H1 (cell line): ENCODE measurements around the gene TNRC6B. TPM values are rescaled to one million over a fixed set of nuclear protein-coding genes. Genes with fewer than 3 reads are reported as not detected.

Experiments used
- CTCF ChIA-PET: fragments of 300-600 bp; sonication (Branson Sonifier 250); formaldehyde crosslinking; loops from one replicate; lab custom pipeline; 2021; ENCODE audit not compliant: partially characterized antibody; lab: Charles Lee
- POLR2A ChIA-PET: fragments of 300-600 bp; sonication (Branson Sonifier 250); formaldehyde crosslinking; loops from one replicate; lab custom pipeline; 2021; ENCODE audit warnings: inconsistent platforms; ENCODE audit not compliant: partially characterized antibody; lab: Charles Lee
- DNase-seq, 2 experiments: peaks; one replicate each; pipeline versions ENCODE4 v3.0.0 to v3.0.0-alpha.2; 2010 to 2022; ENCODE audit warnings: low spot score in 2 of 2, low read depth in 1 of 2, mixed read lengths in 1 of 2
- FAIRE-seq: peaks from 2 replicates; lab custom pipeline; 2011; peaks lifted over from hg19 to GRCh38; lab: Jason Lieb, UNC
- H2AFZ ChIP-seq: 2 replicates; pipeline ENCODE4 v1.8.1; 2012; ENCODE audit warnings: low read length, inconsistent platforms
- H2AK5ac ChIP-seq: 2 replicates; pipeline ENCODE4 v1.6.1; 2013; ENCODE audit warnings: low read depth, low read length
- H2BK120ac ChIP-seq: replicated peaks from 2 replicates; pipeline ENCODE3; 2013; ENCODE audit warnings: low read depth, low read length, inconsistent platforms
- H2BK12ac ChIP-seq: 2 replicates; pipeline ENCODE4 v1.6.1; 2013; ENCODE audit warnings: low read depth, low read length
- H2BK15ac ChIP-seq: 2 replicates; pipeline ENCODE4 v1.6.1; 2013; ENCODE audit warnings: low read length
- H2BK20ac ChIP-seq: 2 replicates; pipeline ENCODE4 v1.6.1; 2013; ENCODE audit warnings: low read length
- H2BK5ac ChIP-seq: 2 replicates; pipeline ENCODE4 v1.6.1; 2013; ENCODE audit warnings: low read depth, low read length
- H3K14ac ChIP-seq: 2 replicates; pipeline ENCODE4 v1.6.1; 2013; ENCODE audit warnings: inconsistent platforms; ENCODE audit not compliant: insufficient read length
- H3K18ac ChIP-seq: 2 replicates; pipeline ENCODE4 v1.6.1; 2013; ENCODE audit warnings: low read length; ENCODE audit errors: extremely low read depth
- H3K23ac ChIP-seq: 2 replicates; pipeline ENCODE4 v1.6.1; 2013; ENCODE audit warnings: inconsistent platforms; ENCODE audit not compliant: insufficient read length
- H3K23me2 ChIP-seq: 2 replicates; pipeline ENCODE4 v1.6.1; 2013; ENCODE audit warnings: low read depth, low read length
- H3K27ac ChIP-seq: 2 replicates; pipeline ENCODE4 v1.6.1; 2011; ENCODE audit warnings: low read depth, low read length, inconsistent platforms
- H3K27me3 ChIP-seq, 4 experiments: replicated peaks in 1 of 4; 1 replicate in 1 of 4; 2 replicates in 3 of 4; pipeline versions ENCODE4 v1.6.1 to v1.8.1; 2011 to 2013; ENCODE audit warnings: low read length in 3 of 4, mild to moderate bottlenecking in 3 of 4, inconsistent platforms in 2 of 4, mixed read lengths in 2 of 4, moderate library complexity in 1 of 4; ENCODE audit not compliant: control insufficient read depth in 3 of 4, insufficient read depth in 3 of 4; ENCODE audit errors: extremely low read depth in 1 of 4
- H3K36me3 ChIP-seq, 4 experiments: 2 replicates each; pipeline versions ENCODE4 v1.6.1 to v1.8.1; 2011 to 2013; ENCODE audit warnings: mild to moderate bottlenecking in 4 of 4, low read length in 3 of 4, moderate library complexity in 2 of 4, control low read depth in 1 of 4, inconsistent platforms in 1 of 4; ENCODE audit not compliant: insufficient read depth in 4 of 4, control insufficient read depth in 2 of 4
- H3K4ac ChIP-seq: replicated peaks from 2 replicates; pipeline ENCODE3; 2013; ENCODE audit warnings: low read length, low read depth, mixed read lengths, inconsistent platforms; ENCODE audit not compliant: insufficient read length
- H3K4me1 ChIP-seq, 4 experiments: replicated peaks in 1 of 4; 1 replicate in 1 of 4; 2 replicates in 3 of 4; pipeline versions ENCODE4 v1.6.1 to v1.8.1; 2011 to 2013; ENCODE audit warnings: low read length in 3 of 4, inconsistent platforms in 2 of 4, mixed read lengths in 1 of 4; ENCODE audit not compliant: insufficient read depth in 4 of 4, control insufficient read depth in 3 of 4
- H3K4me2 ChIP-seq, 2 experiments: 2 replicates each; pipeline versions ENCODE4 v1.6.1 to v1.8.1; 2011 to 2013; ENCODE audit warnings: low read depth in 2 of 2, low read length in 2 of 2, control low read depth in 1 of 2, inconsistent platforms in 1 of 2, mild to moderate bottlenecking in 1 of 2; ENCODE audit not compliant: insufficient read depth in 1 of 2
- H3K4me3 ChIP-seq, 4 experiments: fragments of 200-600, 300-600 bp in 1 of 4; sonication (generic), shearing (Covaris generic), sonication (Bioruptor Twin) in 1 of 4; 2 replicates each; pipeline versions ENCODE4 v1.5.1 to v1.8.1; 2011 to 2016; ENCODE audit warnings: low read length in 4 of 4, low read depth in 3 of 4, control low read depth in 2 of 4, inconsistent platforms in 2 of 4, mild to moderate bottlenecking in 2 of 4, mixed read lengths in 1 of 4, moderate library complexity in 1 of 4; ENCODE audit not compliant: insufficient read depth in 2 of 4; ENCODE audit errors: extremely low read depth in 1 of 4
- H3K56ac ChIP-seq: replicated peaks from 2 replicates; pipeline ENCODE3; 2013; ENCODE audit warnings: low read depth, mild to moderate bottlenecking, mixed read lengths, low read length, inconsistent platforms; ENCODE audit not compliant: insufficient read length
- H3K79me1 ChIP-seq: 2 replicates; pipeline ENCODE4 v1.6.1; 2013; ENCODE audit warnings: low read depth, low read length, control low read depth
- H3K79me2 ChIP-seq, 2 experiments: 2 replicates each; pipeline versions ENCODE4 v1.6.1 to v1.8.1; 2012 to 2013; ENCODE audit warnings: low read length in 2 of 2, mild to moderate bottlenecking in 2 of 2, inconsistent platforms in 1 of 2; ENCODE audit not compliant: insufficient read depth in 2 of 2, control insufficient read depth in 1 of 2
- H3K9ac ChIP-seq, 4 experiments: replicated peaks in 1 of 4; 1 replicate in 1 of 4; 2 replicates in 3 of 4; pipeline versions ENCODE4 v1.6.1 to v1.8.1; 2011 to 2013; ENCODE audit warnings: low read depth in 3 of 4, low read length in 3 of 4, control low read depth in 2 of 4, mild to moderate bottlenecking in 2 of 4, moderate library complexity in 2 of 4, inconsistent platforms in 1 of 4; ENCODE audit errors: extremely low read depth in 1 of 4
- H3K9me3 ChIP-seq, 2 experiments: 2 replicates each; pipeline versions ENCODE4 v1.6.1 to v1.8.1; 2012 to 2013; ENCODE audit warnings: mild to moderate bottlenecking in 2 of 2, moderate library complexity in 2 of 2, control low read depth in 1 of 2, inconsistent platforms in 1 of 2, low read depth in 1 of 2, low read length in 1 of 2, mixed read lengths in 1 of 2; ENCODE audit not compliant: insufficient read depth in 2 of 2
- H4K20me1 ChIP-seq, 2 experiments: replicated peaks in 1 of 2; 2 replicates each; pipeline versions ENCODE3 to v1.8.1; 2011 to 2013; ENCODE audit warnings: inconsistent platforms in 2 of 2, low read length in 2 of 2, mild to moderate bottlenecking in 1 of 2; ENCODE audit not compliant: insufficient read depth in 2 of 2, control insufficient read depth in 1 of 2
- H4K5ac ChIP-seq: 2 replicates; pipeline ENCODE4 v1.6.1; 2013; ENCODE audit warnings: low read length, low read depth, mixed read lengths, inconsistent platforms; ENCODE audit not compliant: insufficient read length
- H4K8ac ChIP-seq: 2 replicates; pipeline ENCODE4 v1.8.0; 2013; ENCODE audit warnings: mild to moderate bottlenecking, moderate library complexity, low read length, inconsistent platforms; ENCODE audit not compliant: insufficient read depth; ENCODE audit errors: extremely low read depth
- H4K91ac ChIP-seq: replicated peaks from 2 replicates; pipeline ENCODE3; 2013; ENCODE audit warnings: low read length, mixed read lengths, inconsistent platforms; ENCODE audit not compliant: insufficient read length
- BCL11A ChIP-seq, 2 experiments: IDR thresholded peaks; one replicate each; pipeline ENCODE4 v1.6.1; 2011; ENCODE audit warnings: low read depth in 2 of 2, low read length in 2 of 2, mild to moderate bottlenecking in 2 of 2
- EZH2 ChIP-seq: fragments of 200-600 bp; sonication (generic); IDR thresholded peaks from 2 replicates; pipeline ENCODE4 v1.7.1; 2012; ENCODE audit warnings: low read depth, mild to moderate bottlenecking, moderate library complexity, low read length, inconsistent platforms; ENCODE audit not compliant: severe bottlenecking
- JUN ChIP-seq: IDR thresholded peaks from 2 replicates; pipeline ENCODE4 v1.6.1; 2011; ENCODE audit warnings: low read depth, mild to moderate bottlenecking, improper control_type of control experiment, low read length
- POLR2A ChIP-seq, 2 experiments: IDR thresholded peaks; 1 replicate in 1 of 2; 2 replicates in 1 of 2; pipeline ENCODE4 v1.6.1; 2011; ENCODE audit warnings: low read depth in 2 of 2, low read length in 2 of 2, mild to moderate bottlenecking in 2 of 2; ENCODE audit errors: control extremely low read depth in 1 of 2
- SP1 ChIP-seq: IDR thresholded peaks from 2 replicates; pipeline ENCODE4 v1.6.1; 2011; ENCODE audit warnings: low read depth, low read length
- SP2 ChIP-seq: IDR thresholded peaks from 2 replicates; pipeline ENCODE4 v1.6.1; 2012; ENCODE audit warnings: mild to moderate bottlenecking, low read length, inconsistent platforms
- TAF7 ChIP-seq: optimal IDR thresholded peaks from 2 replicates; pipeline ENCODE3; 2011; ENCODE audit warnings: low read depth, mild to moderate bottlenecking, inconsistent platforms, low read length, moderate library complexity, borderline replicate concordance
- TEAD4 ChIP-seq: IDR thresholded peaks from 2 replicates; pipeline ENCODE4 v1.6.1; 2012; ENCODE audit warnings: low read depth, low read length, inconsistent platforms, mixed read lengths
- WGBS, 2 experiments: shearing (Covaris generic) in 1 of 2; methylation state at CpG; one replicate each; pipeline versions ENCODE4 v1.1.6 to v1.1.7; 2013 to 2015; ENCODE audit warnings: low lambda C conversion rate in 2 of 2, mixed read lengths in 2 of 2, inconsistent platforms in 1 of 2, low coverage in 1 of 2, missing lambda C conversion rate in 1 of 2; ENCODE audit not compliant: insufficient replicate concordance in 2 of 2, insufficient coverage in 1 of 2, insufficient read length in 1 of 2; ENCODE audit errors: extremely low coverage in 1 of 2, missing lambda C conversion rate in 1 of 2; 5-methylcytosine and 5-hydroxymethylcytosine counted together
- polyA plus RNA-seq, 7 experiments: library from polyadenylated mRNA; depleted of rRNA in 3 of 7; stranded (reverse) in 5 of 7; unstranded in 2 of 7; fragments of >200 nt in 5 of 7; fragments of 200-250 nt in 2 of 7; gene quantifications; 1 replicate in 5 of 7; 2 replicates in 1 of 7; 4 replicates in 1 of 7; pipeline versions ENCODE4 v1.2.1 to v1.2.3, GENCODE V29; 2011 to 2013; ENCODE audit warnings: missing spikeins in 2 of 7, mixed read lengths in 2 of 7
- total RNA-seq: library from RNA; stranded (reverse); fragmentation: NEBNext Ultra II Directional; extraction: Animal tissue kit (Norgen Biotek cat#: 25700); gene quantifications from 2 replicates; pipeline ENCODE4 v1.2.1, GENCODE V29; 2021

Gene TNRC6B
- total and polyA plus RNA-seq, 2 of the 8 experiments (the other 6 are each of a cell fraction or from before 2014, with no cell fraction given), result 12.5 to 48.9 TPM

- Histone ChIP-seq H3K27me3 (no peaks in the 10 kb centered on the region), H4K5ac (no peak overlapping the region), H4K8ac (no peak overlapping the region; the same call in 1 of the 2 replicates), H3K23me2 (no peaks in the 10 kb centered on the region), H3K4me3 (no peak overlapping the region), H2BK15ac (no peak overlapping the region), H3K79me1 (no peaks in the 10 kb centered on the region), H3K18ac (no peak overlapping the region), H3K23ac (no peak overlapping the region), H3K14ac (no peak overlapping the region), H2BK120ac (no peak overlapping the region), H3K27ac (no peak overlapping the region), H2BK12ac (no peak overlapping the region), H2AK5ac (no peak overlapping the region), H4K91ac (no peak overlapping the region), H3K9me3 (no peaks in the 10 kb centered on the region), H2BK20ac (no peak overlapping the region), H4K20me1 (peaks cover 0 to 5% of the 10 kb centered on the region in 2 experiments), H3K36me3 (peaks cover 11 to 34% (median 23%) of the 10 kb centered on the region in 4 experiments), H3K9ac (no peak overlapping the region), H3K4me2 (no peak overlapping the region), H2AFZ (no peak overlapping the region), H3K56ac (no peak overlapping the region), H3K4ac (no peak overlapping the region), H3K79me2 (no peaks in the 10 kb centered on the region), H2BK5ac (no peak overlapping the region)
- 89% methylated on average over 19 of the region's 19 CpGs; no CpG with 5 or more reads in 1 of the 2 experiments for WGBS, 2 experiments
- CTCF ChIA-PET, result interaction anchor here (0.9 to 2.5 kb wide), 4 partner anchors 10 to 134 kb away, joined by 3 to 8 read pairs (median 5); no protein-coding TSS in a partner anchor
- peak; percentile 19 for FAIRE-seq
- POLR2A ChIA-PET, result interaction anchor here (0.9 to 3.3 kb wide), 5 partner anchors 8 to 280 kb away, joined by 3 to 21 read pairs (median 3); partner anchors contain the start of gene ADSL
- TF ChIP-seq SP2 (no peak), TEAD4 (no peak), JUN (no peak), BCL11A (IDR thresholded peaks at IDR 0.05; ENCODE audit: low read depth in 2 of 2, low read length in 2 of 2) (no peak), POLR2A (IDR thresholded peaks at IDR 0.05; ENCODE audit: control extremely low read depth in 1 of 2, low read depth in 2 of 2, low read length in 2 of 2) (no peak), SP1 (no peak), EZH2 (no peak), TAF7 (no peak)
- TF ChIP-seq, all 59 proteins: peak for 0
- peaks cover 4 to 13% (median 10%) of the 10 kb centered on the region in 4 experiments for H3K4me1 ChIP-seq
- DNase-seq, result no peak
Observed at GRCh38 chr22:40324468-40325305, 147.0 kb downstream of the TNRC6B start.
